CD14-positive monocyte (primary cell): ENCODE measurements around the gene NHS. TPM values are rescaled to one million over a fixed set of nuclear protein-coding genes. Genes with fewer than 3 reads are reported as not detected.

Experiments
- DNase-seq, 3 donors: peaks; one replicate each; pipeline ENCODE4 v3.0.0-alpha.2; 2011 to 2022
- H2AFZ ChIP-seq: 2 replicates; pipeline ENCODE4 v1.6.0; 2012; ENCODE audit warnings: mild to moderate bottlenecking, low read depth, low read length, inconsistent platforms; ENCODE audit not compliant: insufficient read depth, poor library complexity, severe bottlenecking
- H3K27ac ChIP-seq, 2 donors: 1 replicate in 1 of 2; 2 replicates in 1 of 2; pipeline ENCODE4 v1.5.1; 2012 to 2013; ENCODE audit warnings: low read length in 2 of 2, control low read depth in 1 of 2, inconsistent platforms in 1 of 2, low read depth in 1 of 2, mild to moderate bottlenecking in 1 of 2
- H3K27me3 ChIP-seq, 2 donors: one replicate each; pipeline versions ENCODE4 v1.6.0 to v1.6.1; 2011 to 2013; ENCODE audit warnings: low read length in 2 of 2; ENCODE audit not compliant: control insufficient read depth in 2 of 2, insufficient read depth in 2 of 2
- H3K36me3 ChIP-seq, 2 donors: replicated peaks in 1 of 2; 1 replicate in 1 of 2; 2 replicates in 1 of 2; pipeline versions ENCODE4 v1.5.1 to v1.6.1; 2012 to 2013; ENCODE audit warnings: low read length in 2 of 2, control low read depth in 1 of 2, inconsistent platforms in 1 of 2, mild to moderate bottlenecking in 1 of 2; ENCODE audit not compliant: insufficient read depth in 2 of 2, control insufficient read depth in 1 of 2
- H3K4me1 ChIP-seq, 2 donors: 1 replicate in 1 of 2; 2 replicates in 1 of 2; pipeline versions ENCODE4 v1.5.1 to v1.6.1; 2012 to 2013; ENCODE audit warnings: low read length in 2 of 2, control low read depth in 1 of 2, inconsistent platforms in 1 of 2, mild to moderate bottlenecking in 1 of 2, moderate library complexity in 1 of 2; ENCODE audit not compliant: insufficient read depth in 2 of 2, control insufficient read depth in 1 of 2
- H3K4me2 ChIP-seq: replicated peaks from 2 replicates; pipeline ENCODE3; 2012; ENCODE audit warnings: low read length, moderate library complexity, mild to moderate bottlenecking; ENCODE audit not compliant: poor library complexity, severe bottlenecking; ENCODE audit errors: extremely low read depth
- H3K4me3 ChIP-seq, 3 experiments: fragments of 200-600 bp in 1 of 3; sonication (generic) in 1 of 3; replicated peaks in 1 of 3; 1 replicate in 2 of 3; 2 replicates in 1 of 3; pipeline ENCODE4 v1.5.1; 2011 to 2013; ENCODE audit warnings: low read length in 3 of 3, mild to moderate bottlenecking in 3 of 3, control low read depth in 2 of 3, low read depth in 2 of 3, inconsistent platforms in 1 of 3, moderate library complexity in 1 of 3
- H3K79me2 ChIP-seq: 2 replicates; pipeline ENCODE4 v1.6.0; 2012; ENCODE audit warnings: mild to moderate bottlenecking, control low read depth, inconsistent platforms, low read length, moderate library complexity; ENCODE audit not compliant: insufficient read depth
- H3K9ac ChIP-seq: 2 replicates; pipeline ENCODE4 v1.6.0; 2017; ENCODE audit warnings: low read length, mild to moderate bottlenecking; ENCODE audit not compliant: insufficient read depth, poor library complexity, severe bottlenecking
- H3K9me3 ChIP-seq, 2 donors: replicated peaks in 1 of 2; 1 replicate in 1 of 2; 2 replicates in 1 of 2; pipeline versions ENCODE4 v1.5.1 to v1.6.1; 2012 to 2013; ENCODE audit warnings: low read length in 2 of 2, control low read depth in 1 of 2; ENCODE audit not compliant: control insufficient read depth in 1 of 2, insufficient read depth in 1 of 2
- H4K20me1 ChIP-seq: 2 replicates; pipeline ENCODE4 v1.6.0; 2012; ENCODE audit warnings: mild to moderate bottlenecking, low read length, control low read depth, moderate library complexity; ENCODE audit not compliant: insufficient read depth
- H3K27ac Mint-ChIP-seq, 7 donors: one replicate each; pipeline ENCODE4 v1.8.0; 2020; ENCODE audit warnings: mild to moderate bottlenecking in 7 of 7, mixed read lengths in 7 of 7, moderate library complexity in 6 of 7, inconsistent platforms in 2 of 7
- H3K27me3 Mint-ChIP-seq, 3 donors: one replicate each; pipeline ENCODE4 v1.8.0; 2021 to 2022; ENCODE audit warnings: low read depth in 3 of 3, mild to moderate bottlenecking in 3 of 3, mixed read lengths in 3 of 3, moderate library complexity in 3 of 3, inconsistent platforms in 1 of 3
- H3K36me3 Mint-ChIP-seq, 2 donors: one replicate each; pipeline ENCODE4 v1.8.0; 2020; ENCODE audit warnings: mixed read lengths in 2 of 2, inconsistent platforms in 1 of 2, mild to moderate bottlenecking in 1 of 2
- H3K4me1 Mint-ChIP-seq: one replicate; pipeline ENCODE4 v1.8.0; 2020; ENCODE audit warnings: mild to moderate bottlenecking, mixed read lengths
- H3K4me3 Mint-ChIP-seq, 2 donors: one replicate each; pipeline ENCODE4 v1.8.0; 2020; ENCODE audit warnings: mild to moderate bottlenecking in 2 of 2, mixed read lengths in 2 of 2, moderate library complexity in 1 of 2
- H3K9me3 Mint-ChIP-seq, 7 donors: one replicate each; pipeline ENCODE4 v1.8.0; 2020 to 2022; ENCODE audit warnings: mixed read lengths in 7 of 7, mild to moderate bottlenecking in 6 of 7, moderate library complexity in 6 of 7, inconsistent platforms in 2 of 7
- WGBS: methylation state at CpG from one replicate; pipeline ENCODE4 v1.1.5; 2013; ENCODE audit warnings: missing lambda C conversion rate; ENCODE audit not compliant: insufficient coverage; 5-methylcytosine and 5-hydroxymethylcytosine counted together
- intact Hi-C, 2 donors: fragments of 100-400 bp; cut with micrococcal nuclease; formaldehyde crosslinking; loops; one replicate each; pipeline versions ENCODE4 v1.15.0 to v1.15.1; 2023
- polyA plus RNA-seq, 3 donors: library from polyadenylated mRNA; depleted of rRNA in 1 of 3; unstranded in 2 of 3; stranded (reverse) in 1 of 3; fragments of 300-500 nt in 2 of 3; fragments of >200 nt in 1 of 3; fragmentation: Illumina TruSeq in 2 of 3; gene quantifications; 1 replicate in 2 of 3; 2 replicates in 1 of 3; pipeline ENCODE4 v1.2.3, GENCODE V29; 2012 to 2021
- TF ChIP-seq, protein P1 (sequence below): fragments of 200-600 bp; IDR thresholded peaks from one replicate; pipeline ENCODE4 v1.8.0; 2022; ENCODE audit warnings: antibody characterized with exemption, mild to moderate bottlenecking

Gene NHS
- polyA plus RNA-seq, 3 donors: 0.86 to 1.8 (median 1.3) TPM

DNA sequence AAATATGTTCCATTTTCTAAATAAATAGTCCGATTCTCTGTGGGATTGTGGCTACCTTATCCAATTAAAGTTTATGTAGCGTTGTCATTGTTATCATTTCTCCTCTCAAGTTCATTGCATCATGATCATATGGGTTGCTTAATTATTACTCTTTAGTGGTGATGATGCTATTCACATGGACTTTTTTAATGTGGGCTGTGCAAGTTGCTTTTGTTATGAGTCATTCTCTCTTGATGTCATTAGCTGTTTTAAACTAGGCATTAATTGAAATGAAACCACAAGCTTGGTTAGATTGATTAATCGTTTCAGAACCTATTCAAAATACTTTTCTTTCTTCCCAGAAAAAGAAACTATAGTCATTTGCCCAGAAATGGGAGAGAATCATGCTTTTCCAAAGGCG is 38.2 kb downstream of the NHS start:
- WGBS: no CpG with 5 or more reads among the region's 4 CpGs
- H3K36me3 Mint-ChIP-seq: no peaks in the 10 kb centered on the region

DNA sequence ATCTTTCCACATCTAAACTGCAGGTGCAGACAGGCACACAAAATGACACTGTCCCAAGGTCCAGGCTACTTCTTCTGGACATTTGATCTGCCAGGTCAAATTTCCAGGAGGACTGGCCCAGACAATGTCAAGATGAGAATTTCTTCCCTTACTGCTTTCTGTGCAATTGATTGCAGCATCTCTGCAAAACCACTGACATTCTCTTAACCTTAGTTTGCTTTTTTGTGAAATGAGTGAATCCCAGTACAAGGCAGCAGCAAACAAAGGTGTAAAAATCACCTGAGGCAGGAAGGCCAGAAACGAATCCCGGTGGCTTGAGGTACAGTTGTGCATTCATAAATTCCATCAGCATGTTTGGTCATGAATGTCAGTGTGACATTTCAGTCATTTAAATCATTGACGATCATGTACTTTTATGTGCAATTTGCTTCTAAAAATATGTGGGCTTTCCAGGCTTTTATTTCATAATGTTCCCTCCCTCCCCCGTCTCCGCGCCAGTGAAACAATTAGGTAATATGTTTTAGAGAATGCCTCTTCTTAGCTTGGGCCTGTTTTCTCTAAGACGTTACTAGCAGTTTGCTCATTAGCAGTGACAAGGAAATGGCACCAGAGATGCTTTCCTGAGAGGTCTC is 39.1 kb downstream of the NHS start:
- Histone ChIP-seq H3K27me3 (peaks cover 9 to 13% of the 10 kb centered on the region in 2 donors), H3K4me2 (no peak overlapping the region), H3K9ac (no peak overlapping the region), H3K36me3 (no peaks in the 10 kb centered on the region), H3K9me3 (no peaks in the 10 kb centered on the region), H3K4me1 (no peaks in the 10 kb centered on the region), H3K4me3 (no peak overlapping the region), H2AFZ (no peak overlapping the region), H4K20me1 (no peaks in the 10 kb centered on the region), H3K27ac (no peak overlapping the region), H3K79me2 (no peaks in the 10 kb centered on the region)
- Mint-ChIP-seq H3K4me1 (no peaks in the 10 kb centered on the region), H3K27ac (no peak overlapping the region), H3K27me3 (peaks cover 6 to 14% (median 13%) of the 10 kb centered on the region in 3 donors), H3K9me3 (peaks cover 0 to 1% (median 0%) of the 10 kb centered on the region in 7 donors), H3K4me3 (peak overlapping the region in 1 of 2 donors; percentile 39), H3K36me3 (no peaks in the 10 kb centered on the region)
- intact Hi-C loops: no loop called here
- TF ChIP-seq, protein P1, sequence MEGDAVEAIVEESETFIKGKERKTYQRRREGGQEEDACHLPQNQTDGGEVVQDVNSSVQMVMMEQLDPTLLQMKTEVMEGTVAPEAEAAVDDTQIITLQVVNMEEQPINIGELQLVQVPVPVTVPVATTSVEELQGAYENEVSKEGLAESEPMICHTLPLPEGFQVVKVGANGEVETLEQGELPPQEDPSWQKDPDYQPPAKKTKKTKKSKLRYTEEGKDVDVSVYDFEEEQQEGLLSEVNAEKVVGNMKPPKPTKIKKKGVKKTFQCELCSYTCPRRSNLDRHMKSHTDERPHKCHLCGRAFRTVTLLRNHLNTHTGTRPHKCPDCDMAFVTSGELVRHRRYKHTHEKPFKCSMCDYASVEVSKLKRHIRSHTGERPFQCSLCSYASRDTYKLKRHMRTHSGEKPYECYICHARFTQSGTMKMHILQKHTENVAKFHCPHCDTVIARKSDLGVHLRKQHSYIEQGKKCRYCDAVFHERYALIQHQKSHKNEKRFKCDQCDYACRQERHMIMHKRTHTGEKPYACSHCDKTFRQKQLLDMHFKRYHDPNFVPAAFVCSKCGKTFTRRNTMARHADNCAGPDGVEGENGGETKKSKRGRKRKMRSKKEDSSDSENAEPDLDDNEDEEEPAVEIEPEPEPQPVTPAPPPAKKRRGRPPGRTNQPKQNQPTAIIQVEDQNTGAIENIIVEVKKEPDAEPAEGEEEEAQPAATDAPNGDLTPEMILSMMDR: no peak
- WGBS: no CpG with 5 or more reads among the region's 7 CpGs
- no peak for DNase-seq

More for the DNA sequence above, 38.2 kb downstream of the NHS start:
- peaks cover 8 to 13% of the 10 kb centered on the region in 2 donors for H3K27me3 ChIP-seq
- peaks cover 0 to 1% (median 0%) of the 10 kb centered on the region in 7 donors for H3K9me3 Mint-ChIP-seq
- intact Hi-C loops: no loop called here
- H3K9me3 ChIP-seq: no peaks in the 10 kb centered on the region
- no peak overlapping the region for H3K4me3 ChIP-seq
- H3K4me1 ChIP-seq: no peaks in the 10 kb centered on the region
- H3K4me2 ChIP-seq: no peak overlapping the region
- no peak overlapping the region for H3K27ac ChIP-seq
- DNase-seq: peak in 1 of 3 donors; percentile 2
- H3K36me3 ChIP-seq: no peaks in the 10 kb centered on the region
- H3K27ac Mint-ChIP-seq: no peak overlapping the region
- H2AFZ ChIP-seq: no peak overlapping the region
- no peaks in the 10 kb centered on the region for H4K20me1 ChIP-seq
- H3K9ac ChIP-seq: no peak overlapping the region
- no peaks in the 10 kb centered on the region for H3K4me1 Mint-ChIP-seq
- H3K4me3 Mint-ChIP-seq: no peak overlapping the region
- TF ChIP-seq, protein P1: no peak
- no peaks in the 10 kb centered on the region for H3K79me2 ChIP-seq
- H3K27me3 Mint-ChIP-seq: peaks cover 9 to 15% (median 12%) of the 10 kb centered on the region in 3 donors
